ENCODE results near the gene KLHL9. TPM values are rescaled to one million over a fixed set of nuclear protein-coding genes. Genes with fewer than 3 reads are reported as not detected.

Gene KLHL9
- total RNA-seq, 3 donors from 2014 or later: 18.4 to 34.7 (median 25.9) TPM

GRCh38 chr9:21281275-21281674 is 53.9 kb downstream of the KLHL9 start:
- Histone ChIP-seq H3K9me3 (no peaks in the 10 kb centered on the region), H3K4me3 (no peak overlapping the region), H3K27ac (no peak overlapping the region), H3K4me1 (no peaks in the 10 kb centered on the region), H3K36me3 (no peaks in the 10 kb centered on the region), H3K27me3 (no peaks in the 10 kb centered on the region)
- intact Hi-C loops (cut with DNase I; ENCODE audit: low total_unique reads): no loop called here
- no peak for TF ChIP-seq POLR2AphosphoS5 (IDR thresholded peaks at IDR 0.05)
- TF ChIP-seq POLR2A (IDR thresholded peaks at IDR 0.05): no peak
- TF ChIP-seq, protein P1, sequence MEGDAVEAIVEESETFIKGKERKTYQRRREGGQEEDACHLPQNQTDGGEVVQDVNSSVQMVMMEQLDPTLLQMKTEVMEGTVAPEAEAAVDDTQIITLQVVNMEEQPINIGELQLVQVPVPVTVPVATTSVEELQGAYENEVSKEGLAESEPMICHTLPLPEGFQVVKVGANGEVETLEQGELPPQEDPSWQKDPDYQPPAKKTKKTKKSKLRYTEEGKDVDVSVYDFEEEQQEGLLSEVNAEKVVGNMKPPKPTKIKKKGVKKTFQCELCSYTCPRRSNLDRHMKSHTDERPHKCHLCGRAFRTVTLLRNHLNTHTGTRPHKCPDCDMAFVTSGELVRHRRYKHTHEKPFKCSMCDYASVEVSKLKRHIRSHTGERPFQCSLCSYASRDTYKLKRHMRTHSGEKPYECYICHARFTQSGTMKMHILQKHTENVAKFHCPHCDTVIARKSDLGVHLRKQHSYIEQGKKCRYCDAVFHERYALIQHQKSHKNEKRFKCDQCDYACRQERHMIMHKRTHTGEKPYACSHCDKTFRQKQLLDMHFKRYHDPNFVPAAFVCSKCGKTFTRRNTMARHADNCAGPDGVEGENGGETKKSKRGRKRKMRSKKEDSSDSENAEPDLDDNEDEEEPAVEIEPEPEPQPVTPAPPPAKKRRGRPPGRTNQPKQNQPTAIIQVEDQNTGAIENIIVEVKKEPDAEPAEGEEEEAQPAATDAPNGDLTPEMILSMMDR (IDR thresholded peaks at IDR 0.05): no peak
- no peak for DNase-seq (ENCODE audit: low spot score in 2 of 2)

Other genes starting within 250 kb of the KLHL9 start
- gene IFNW1, start 193.6 kb downstream of the KLHL9 start, total RNA-seq: not detected
- gene IFNA21, start 168.7 kb downstream of the KLHL9 start, total RNA-seq: not detected
- not detected for gene IFNA4, start 147.8 kb downstream of the KLHL9 start, total RNA-seq
- gene IFNA7, start 133.2 kb downstream of the KLHL9 start, total RNA-seq: not detected
- gene IFNA10, start 128.3 kb downstream of the KLHL9 start, total RNA-seq: not detected
- gene IFNA16, start 118.1 kb downstream of the KLHL9 start, total RNA-seq: not detected
- gene IFNA17, start 107.2 kb downstream of the KLHL9 start, total RNA-seq: not detected
- gene IFNA14, start 95.4 kb downstream of the KLHL9 start, total RNA-seq: not detected
- under 1 TPM in 1 of 3 donors, not detected in 2; 0.32 TPM for gene IFNA5, start 30.1 kb downstream of the KLHL9 start, total RNA-seq
- gene IFNA6, start 15.5 kb upstream of the KLHL9 start, total RNA-seq: not detected
- not detected for gene IFNA13, start 32.7 kb upstream of the KLHL9 start, total RNA-seq
- not detected for gene IFNA2, start 50.0 kb upstream of the KLHL9 start, total RNA-seq
- not detected for gene IFNA8, start 73.7 kb upstream of the KLHL9 start, total RNA-seq
- not detected for gene IFNA1, start 105.0 kb upstream of the KLHL9 start, total RNA-seq
- 1 to 10 TPM in 1 of 3 donors, under 1 TPM in 1, not detected in 1; 0.33 to 1.0 TPM for gene IFNE, start 146.9 kb upstream of the KLHL9 start, total RNA-seq